OCI-LY1 (cell line): ENCODE measurements around the gene C1orf35.

Experiments used
- H2AFZ ChIP-seq: fragments of 200-600 bp; sonication (generic), shearing (Covaris generic); 2 replicates; pipeline ENCODE4 v1.6.0; 2014; ENCODE audit warnings: antibody characterized with exemption, mild to moderate bottlenecking, low read length
- H3F3A ChIP-seq: fragments of 200-600 bp; sonication (generic), shearing (Covaris generic); 2 replicates; pipeline ENCODE4 v1.6.0; 2014; ENCODE audit warnings: mild to moderate bottlenecking, antibody characterized with exemption, low read length, moderate library complexity; ENCODE audit not compliant: insufficient read depth
- H3K27ac ChIP-seq: fragments of 200-600 bp; sonication (generic); 2 replicates; pipeline ENCODE4 v1.5.1; 2014; ENCODE audit warnings: low read length, mixed run types, mild to moderate bottlenecking, low read depth; ENCODE audit not compliant: poor library complexity, severe bottlenecking
- H3K27me3 ChIP-seq: fragments of 200-600 bp; sonication (generic); 2 replicates; pipeline ENCODE4 v1.6.0; 2014; ENCODE audit warnings: antibody characterized with exemption, mild to moderate bottlenecking, low read length, moderate library complexity; ENCODE audit not compliant: insufficient read depth
- H3K36me3 ChIP-seq: fragments of 200-600 bp; sonication (generic); 2 replicates; pipeline ENCODE4 v1.6.1; 2014; ENCODE audit warnings: mild to moderate bottlenecking, antibody characterized with exemption, low read length, moderate library complexity, mixed read lengths; ENCODE audit not compliant: insufficient read depth
- H3K4me1 ChIP-seq: fragments of 200-600 bp; sonication (generic); 2 replicates; pipeline ENCODE4 v1.5.1; 2014; ENCODE audit warnings: mild to moderate bottlenecking, low read length, moderate library complexity; ENCODE audit not compliant: insufficient read depth, severe bottlenecking
- H3K4me2 ChIP-seq: fragments of 200-600 bp; sonication (generic), shearing (Covaris generic); 2 replicates; pipeline ENCODE4 v1.6.1; 2014; ENCODE audit warnings: low read length
- H3K4me3 ChIP-seq: fragments of 200-600 bp; sonication (generic); 2 replicates; pipeline ENCODE4 v1.5.1; 2014; ENCODE audit warnings: low read length, low read depth, mild to moderate bottlenecking, mixed read lengths; ENCODE audit not compliant: poor library complexity, severe bottlenecking
- H3K79me2 ChIP-seq: fragments of 200-600 bp; shearing (Covaris generic); 2 replicates; pipeline ENCODE4 v1.6.1; 2016; ENCODE audit warnings: mixed run types, low read length, mixed read lengths; ENCODE audit not compliant: insufficient read depth
- H3K9ac ChIP-seq: fragments of 200-600 bp; sonication (generic), shearing (Covaris generic); 2 replicates; pipeline ENCODE4 v1.6.1; 2014; ENCODE audit warnings: mild to moderate bottlenecking, low read length, mixed read lengths
- H3K9me2 ChIP-seq: fragments of 200-600 bp; sonication (generic), shearing (Covaris generic); 2 replicates; pipeline ENCODE4 v1.6.1; 2014; ENCODE audit warnings: low read depth, mild to moderate bottlenecking, low read length, mixed read lengths
- H3K9me3 ChIP-seq: fragments of 200-600 bp; shearing (Covaris generic); 2 replicates; pipeline ENCODE4 v1.6.1; 2014; ENCODE audit warnings: low read length, mixed read lengths
- H4K20me1 ChIP-seq: fragments of 200-600 bp; sonication (generic), shearing (Covaris generic); 2 replicates; pipeline ENCODE4 v1.6.0; 2016; ENCODE audit warnings: mild to moderate bottlenecking, low read length; ENCODE audit not compliant: insufficient read depth
- EZH2 ChIP-seq: fragments of 200-600 bp; sonication (generic), shearing (Covaris generic); IDR thresholded peaks from 2 replicates; pipeline ENCODE4 v1.8.0; 2017; ENCODE audit warnings: borderline replicate concordance, mixed run types, mild to moderate bottlenecking, antibody characterized with exemption, low read length, moderate library complexity, mixed read lengths
- TF ChIP-seq, protein P1 (sequence below): fragments of 200-600 bp; sonication (generic), shearing (Covaris generic); IDR thresholded peaks from 2 replicates; pipeline ENCODE4 v1.5.1; 2017; ENCODE audit warnings: mild to moderate bottlenecking, antibody characterized with exemption, low read length, moderate library complexity, mixed read lengths

C1orf35 gene

DNA sequence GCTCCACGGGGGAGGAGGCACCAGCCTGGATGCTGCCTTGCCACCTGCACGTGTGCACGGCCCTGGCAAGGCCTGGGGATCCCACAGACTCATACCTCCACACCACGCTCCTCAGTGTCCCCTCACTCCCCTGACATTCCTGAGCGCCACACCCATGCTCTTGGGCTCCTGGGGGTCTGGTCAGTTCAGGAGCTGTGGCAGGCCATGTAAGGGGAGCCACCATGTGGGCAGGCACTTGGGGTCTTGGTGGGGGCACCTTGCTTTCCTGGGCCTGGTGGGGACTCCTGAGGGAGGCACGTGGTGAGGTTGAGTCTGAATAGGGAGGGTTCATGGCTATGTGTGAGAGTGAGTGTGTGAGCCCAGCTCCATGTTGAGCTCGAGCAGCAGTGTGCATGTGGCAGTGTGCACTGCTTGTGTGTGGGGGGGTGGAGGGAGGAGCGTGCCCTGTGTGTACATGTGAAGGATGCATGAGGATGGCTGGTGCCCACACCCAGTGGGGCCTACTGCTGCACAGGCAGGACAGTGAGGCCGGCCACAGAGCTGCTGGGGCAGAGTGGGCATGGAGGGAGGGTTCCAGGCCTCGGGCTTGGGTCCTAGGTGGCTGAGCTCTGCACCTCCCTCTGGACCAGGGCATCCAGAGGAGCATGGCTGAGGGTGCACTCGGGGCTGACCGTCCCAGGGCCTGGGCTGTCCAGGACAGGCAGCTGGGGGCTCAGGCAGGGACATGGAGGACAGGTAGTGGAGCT, 48.2 kb upstream of the C1orf35 start:
- peaks cover 14% of the 10 kb centered on the region; the same call in 1 of the 2 replicates for H3K36me3 ChIP-seq
- H3K4me1 ChIP-seq, result peaks cover 6% of the 10 kb centered on the region
- H3K9me3 ChIP-seq, result no peaks in the 10 kb centered on the region
- no peak for TF ChIP-seq EZH2
- TF ChIP-seq, protein P1, sequence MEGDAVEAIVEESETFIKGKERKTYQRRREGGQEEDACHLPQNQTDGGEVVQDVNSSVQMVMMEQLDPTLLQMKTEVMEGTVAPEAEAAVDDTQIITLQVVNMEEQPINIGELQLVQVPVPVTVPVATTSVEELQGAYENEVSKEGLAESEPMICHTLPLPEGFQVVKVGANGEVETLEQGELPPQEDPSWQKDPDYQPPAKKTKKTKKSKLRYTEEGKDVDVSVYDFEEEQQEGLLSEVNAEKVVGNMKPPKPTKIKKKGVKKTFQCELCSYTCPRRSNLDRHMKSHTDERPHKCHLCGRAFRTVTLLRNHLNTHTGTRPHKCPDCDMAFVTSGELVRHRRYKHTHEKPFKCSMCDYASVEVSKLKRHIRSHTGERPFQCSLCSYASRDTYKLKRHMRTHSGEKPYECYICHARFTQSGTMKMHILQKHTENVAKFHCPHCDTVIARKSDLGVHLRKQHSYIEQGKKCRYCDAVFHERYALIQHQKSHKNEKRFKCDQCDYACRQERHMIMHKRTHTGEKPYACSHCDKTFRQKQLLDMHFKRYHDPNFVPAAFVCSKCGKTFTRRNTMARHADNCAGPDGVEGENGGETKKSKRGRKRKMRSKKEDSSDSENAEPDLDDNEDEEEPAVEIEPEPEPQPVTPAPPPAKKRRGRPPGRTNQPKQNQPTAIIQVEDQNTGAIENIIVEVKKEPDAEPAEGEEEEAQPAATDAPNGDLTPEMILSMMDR, result no peak
- no peak overlapping the region for H3K4me3 ChIP-seq
- H3K79me2 ChIP-seq, result no peaks in the 10 kb centered on the region
- no peaks in the 10 kb centered on the region for H3K27me3 ChIP-seq
- no peak overlapping the region for H2AFZ ChIP-seq
- no peaks in the 10 kb centered on the region for H3K9me2 ChIP-seq
- no peak overlapping the region for H3K27ac ChIP-seq
- no peak overlapping the region for H3K4me2 ChIP-seq
- no peak overlapping the region for H3K9ac ChIP-seq
- no peaks in the 10 kb centered on the region for H4K20me1 ChIP-seq
- no peaks in the 10 kb centered on the region for H3F3A ChIP-seq

DNA sequence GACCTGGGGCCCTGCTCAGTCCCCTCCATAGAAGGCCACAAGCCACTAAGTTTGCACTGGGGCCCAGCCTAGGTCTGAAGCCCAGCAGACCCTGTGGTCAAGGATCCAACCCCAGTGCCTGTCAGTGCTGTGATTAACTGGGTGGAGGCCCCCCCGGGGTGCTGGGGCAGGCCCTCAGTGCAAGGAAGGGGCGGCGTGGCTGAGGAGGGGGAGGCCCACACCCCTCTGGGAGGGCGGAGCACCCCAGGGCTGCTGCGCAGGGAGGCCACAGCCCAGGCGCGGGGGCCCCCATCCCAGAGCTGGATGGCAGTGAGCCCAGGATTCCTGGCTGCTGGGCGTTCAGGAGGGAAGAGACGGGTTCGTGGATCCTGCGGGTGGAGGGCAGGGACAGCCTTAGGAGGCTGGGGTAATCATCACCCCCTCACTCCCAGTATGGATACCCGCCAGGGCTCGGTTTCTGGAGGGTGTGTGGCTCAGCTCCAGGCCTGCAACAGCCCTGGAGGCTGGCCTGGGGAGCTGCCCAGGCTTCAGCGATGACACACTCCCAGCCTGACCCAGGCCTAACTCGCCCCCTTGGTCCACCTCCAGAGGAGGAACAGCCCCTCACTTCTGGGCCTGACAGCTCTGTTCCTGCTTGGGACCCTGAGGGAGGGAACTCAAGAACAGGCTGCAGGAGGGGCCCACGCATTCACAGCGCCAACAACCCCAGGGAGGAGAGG, 47.5 kb upstream of the C1orf35 start:
- H3K79me2 ChIP-seq, result no peaks in the 10 kb centered on the region
- no peaks in the 10 kb centered on the region for H3K9me2 ChIP-seq
- H3K9ac ChIP-seq, result no peak overlapping the region
- no peaks in the 10 kb centered on the region for H3F3A ChIP-seq
- H4K20me1 ChIP-seq, result no peaks in the 10 kb centered on the region
- TF ChIP-seq EZH2, result no peak
- TF ChIP-seq, protein P1, result no peak
- H3K4me1 ChIP-seq, result peaks cover 6% of the 10 kb centered on the region
- H3K9me3 ChIP-seq, result no peaks in the 10 kb centered on the region
- H3K27me3 ChIP-seq, result no peaks in the 10 kb centered on the region
- H3K4me3 ChIP-seq, result no peak overlapping the region
- no peak overlapping the region for H2AFZ ChIP-seq
- no peak overlapping the region for H3K27ac ChIP-seq
- H3K36me3 ChIP-seq, result peaks cover 14% of the 10 kb centered on the region; the same call in 1 of the 2 replicates
- H3K4me2 ChIP-seq, result no peak overlapping the region

DNA sequence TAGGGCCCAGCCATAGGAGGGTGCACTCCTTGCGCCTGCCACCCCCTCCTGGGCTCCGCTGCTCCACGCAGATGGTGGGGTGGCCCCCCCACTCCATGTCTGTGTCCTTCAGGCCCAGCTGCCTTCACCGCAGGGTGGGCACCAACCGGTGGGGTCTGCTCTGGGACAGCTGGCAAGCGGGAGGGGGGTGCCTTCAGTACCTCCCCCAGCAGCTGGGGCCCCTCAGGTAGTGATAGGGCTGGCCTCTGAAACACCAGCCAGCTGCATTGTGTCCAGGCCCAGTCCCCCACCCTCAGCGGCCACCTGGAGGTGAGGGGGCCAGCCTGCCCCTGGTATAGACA, 47.0 kb upstream of the C1orf35 start:
- H3K27ac ChIP-seq, result no peak overlapping the region
- H3K9ac ChIP-seq, result no peak overlapping the region
- no peaks in the 10 kb centered on the region for H3K9me2 ChIP-seq
- H4K20me1 ChIP-seq, result no peaks in the 10 kb centered on the region
- H3K4me3 ChIP-seq, result no peak overlapping the region
- H3K27me3 ChIP-seq, result no peaks in the 10 kb centered on the region
- no peaks in the 10 kb centered on the region for H3F3A ChIP-seq
- peaks cover 14% of the 10 kb centered on the region; the same call in 1 of the 2 replicates for H3K36me3 ChIP-seq
- H3K79me2 ChIP-seq, result no peaks in the 10 kb centered on the region; the same call in 1 of the 2 replicates
- no peak overlapping the region for H2AFZ ChIP-seq
- TF ChIP-seq, protein P1, result no peak
- TF ChIP-seq EZH2, result no peak
- no peak overlapping the region for H3K4me2 ChIP-seq
- H3K9me3 ChIP-seq, result no peaks in the 10 kb centered on the region
- H3K4me1 ChIP-seq, result peaks cover 6% of the 10 kb centered on the region
